Measurements from ENCODE around the gene PRPF18.

Gene PRPF18

GRCh38 chr10:13621931-13622330 lies 35.2 kb downstream of the PRPF18 start:
- Mint-ChIP-seq H3K9me3 (no peaks in the 10 kb centered on the region), H3K36me3 (ENCODE audit: low read depth) (peaks cover 15% of the 10 kb centered on the region), H3K4me3 (no peak overlapping the region), H3K4me1 (no peaks in the 10 kb centered on the region), H3K27ac (no peak overlapping the region), H3K27me3 (no peaks in the 10 kb centered on the region)
- DNase-seq (no peak), ATAC-seq (no peak)

DNA sequence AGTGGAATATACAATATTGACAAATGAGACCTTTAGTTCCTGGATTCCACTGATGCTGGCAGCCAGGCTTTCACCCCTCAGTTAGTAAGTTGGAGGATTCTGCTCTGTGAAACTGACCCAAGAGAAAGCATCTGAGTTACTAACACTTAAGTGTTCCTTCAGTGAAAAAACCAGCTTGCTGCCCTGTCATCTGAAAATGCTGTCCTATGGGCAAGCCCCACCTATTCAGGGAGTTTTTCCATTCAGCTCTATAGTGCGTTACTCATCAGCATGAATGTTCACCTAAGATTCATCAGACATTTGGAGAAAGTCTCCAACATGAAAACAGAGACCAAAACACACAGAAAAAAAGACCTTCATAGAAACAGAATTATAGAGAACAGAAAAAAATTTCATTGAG lies 37.9 kb downstream of the PRPF18 start:
- Mint-ChIP-seq H3K27me3 (no peaks in the 10 kb centered on the region), H3K27ac (no peak overlapping the region), H3K4me1 (no peaks in the 10 kb centered on the region), H3K36me3 (ENCODE audit: low read depth) (peaks cover 7% of the 10 kb centered on the region), H3K4me3 (no peak overlapping the region), H3K9me3 (no peaks in the 10 kb centered on the region)
- no peak for DNase-seq
- peak; percentile 36 for ATAC-seq

GRCh38 chr10:13627459-13628310 lies 40.9 kb downstream of the PRPF18 start:
- H3K36me3 Mint-ChIP-seq (ENCODE audit: low read depth) = peaks cover 9% of the 10 kb centered on the region
- DNase-seq (no peak), ATAC-seq (no peak)
- H3K27ac Mint-ChIP-seq = no peak overlapping the region
- no peaks in the 10 kb centered on the region for H3K4me1 Mint-ChIP-seq
- no peaks in the 10 kb centered on the region for H3K9me3 Mint-ChIP-seq
- no peak overlapping the region for H3K4me3 Mint-ChIP-seq
- no peaks in the 10 kb centered on the region for H3K27me3 Mint-ChIP-seq

GRCh38 chr10:13628661-13629060 lies 41.9 kb downstream of the PRPF18 start:
- Mint-ChIP-seq H3K4me1 (no peaks in the 10 kb centered on the region), H3K27ac (no peak overlapping the region), H3K36me3 (ENCODE audit: low read depth) (peaks cover 11% of the 10 kb centered on the region), H3K27me3 (no peaks in the 10 kb centered on the region), H3K9me3 (no peaks in the 10 kb centered on the region), H3K4me3 (no peak overlapping the region)
- DNase-seq (no peak), ATAC-seq (no peak)

DNA sequence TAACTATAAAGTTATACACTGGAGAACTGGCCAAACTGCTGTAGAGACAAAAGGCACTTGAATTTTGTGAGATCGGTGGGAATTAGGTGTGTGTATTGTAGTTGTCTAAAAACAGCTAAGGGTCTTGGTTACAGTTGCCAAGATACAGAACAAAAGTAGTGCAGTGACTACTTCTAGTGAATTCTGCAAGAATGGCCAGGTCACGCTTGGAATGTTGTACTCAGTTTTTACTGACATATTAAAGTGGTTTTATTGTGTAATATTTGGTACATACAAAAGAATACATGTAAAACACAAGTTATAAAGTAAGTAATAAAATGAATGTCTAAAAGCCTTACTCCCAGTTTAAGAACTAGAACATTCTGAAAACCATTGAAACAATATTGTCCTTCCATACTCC lies 42.4 kb downstream of the PRPF18 start:
- no peak for DNase-seq
- Mint-ChIP-seq H3K27ac (no peak overlapping the region), H3K36me3 (ENCODE audit: low read depth) (peaks cover 11% of the 10 kb centered on the region), H3K4me1 (no peaks in the 10 kb centered on the region), H3K9me3 (no peaks in the 10 kb centered on the region), H3K4me3 (no peak overlapping the region), H3K27me3 (no peaks in the 10 kb centered on the region)
- no peak for ATAC-seq

GRCh38 chr10:13630231-13630630 lies 43.5 kb downstream of the PRPF18 start:
- Mint-ChIP-seq H3K27ac (no peak overlapping the region), H3K27me3 (no peaks in the 10 kb centered on the region), H3K36me3 (ENCODE audit: low read depth) (peaks cover 14% of the 10 kb centered on the region), H3K4me1 (no peaks in the 10 kb centered on the region), H3K9me3 (no peaks in the 10 kb centered on the region), H3K4me3 (no peak overlapping the region)
- no peak for DNase-seq
- no peak for ATAC-seq

DNA sequence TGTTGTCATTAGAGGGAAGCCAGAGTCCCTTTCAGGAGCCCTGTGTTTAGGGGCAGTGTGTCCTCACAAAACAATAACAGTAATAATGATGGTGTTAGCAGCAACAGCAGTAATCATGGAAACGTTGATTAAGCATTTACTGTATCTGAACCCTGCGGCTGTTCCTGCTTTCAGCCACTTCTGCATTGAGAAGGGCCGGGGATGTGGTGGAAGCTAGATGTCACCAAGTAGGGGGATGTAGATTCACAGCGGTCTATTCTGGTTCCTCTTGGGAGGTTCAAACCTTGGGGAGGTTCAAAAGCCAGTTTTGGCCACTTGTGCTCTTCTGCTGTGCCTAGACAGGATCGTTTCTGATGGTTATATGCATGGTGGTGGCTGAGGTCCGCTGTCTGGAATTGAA lies 44.8 kb downstream of the PRPF18 start:
- ATAC-seq (no peak), DNase-seq (no peak)
- Mint-ChIP-seq H3K27ac (no peak overlapping the region), H3K9me3 (no peaks in the 10 kb centered on the region), H3K27me3 (no peaks in the 10 kb centered on the region), H3K36me3 (ENCODE audit: low read depth) (peaks cover 17% of the 10 kb centered on the region), H3K4me1 (no peaks in the 10 kb centered on the region), H3K4me3 (no peak overlapping the region)

DNA sequence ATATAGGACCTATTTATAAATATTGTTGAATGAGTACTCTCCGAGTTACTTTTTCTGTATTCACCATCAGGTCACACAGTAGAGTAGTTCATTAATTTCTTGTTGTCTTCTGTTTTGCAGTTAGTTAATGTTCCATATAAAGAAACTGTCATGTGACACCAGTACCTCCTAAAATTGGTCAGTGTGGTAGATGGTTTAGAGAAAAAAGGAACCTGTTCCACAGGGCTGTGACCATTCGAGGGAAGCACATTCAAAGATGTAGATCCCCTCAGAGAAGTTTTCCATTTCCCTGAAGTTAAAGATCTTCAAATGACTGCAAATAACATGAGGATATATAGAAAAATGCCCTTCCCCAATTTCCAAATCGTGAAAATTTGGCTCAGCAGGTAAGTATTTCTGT lies 45.7 kb downstream of the PRPF18 start:
- Mint-ChIP-seq H3K27me3 (no peaks in the 10 kb centered on the region), H3K4me1 (no peaks in the 10 kb centered on the region), H3K27ac (no peak overlapping the region), H3K4me3 (no peak overlapping the region), H3K36me3 (ENCODE audit: low read depth) (peaks cover 17% of the 10 kb centered on the region), H3K9me3 (no peaks in the 10 kb centered on the region)
- no peak for DNase-seq
- no peak for ATAC-seq

DNA sequence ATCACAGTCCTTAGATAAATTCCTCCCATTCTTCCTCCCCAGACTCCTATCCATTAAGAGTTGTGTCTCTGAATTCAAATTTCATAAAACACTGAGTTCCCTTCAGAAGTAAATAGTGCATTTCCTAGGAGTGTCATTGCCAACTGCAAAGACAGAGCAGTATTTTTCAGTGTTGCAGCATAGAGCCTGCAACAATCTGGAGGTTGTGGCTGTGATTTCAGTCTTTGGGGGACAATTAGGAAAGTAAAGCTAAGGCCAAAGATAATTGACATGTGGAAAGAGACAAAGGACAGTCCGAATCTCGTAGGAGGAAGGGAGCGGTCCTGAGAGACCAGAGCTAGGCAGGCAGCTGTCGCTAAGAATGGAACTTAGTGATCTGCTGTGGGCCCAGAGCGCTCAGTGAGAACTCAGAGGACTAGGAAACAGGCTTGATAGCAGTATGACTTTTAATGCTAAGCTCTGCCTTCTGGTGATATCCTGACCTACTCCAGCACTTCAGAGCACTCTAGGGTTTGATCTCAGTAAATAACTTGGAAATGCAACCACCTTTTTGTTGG lies 46.2 kb downstream of the PRPF18 start:
- no peak for DNase-seq
- Mint-ChIP-seq H3K27me3 (no peaks in the 10 kb centered on the region), H3K4me1 (no peaks in the 10 kb centered on the region), H3K36me3 (ENCODE audit: low read depth) (peaks cover 19% of the 10 kb centered on the region), H3K4me3 (no peak overlapping the region), H3K9me3 (no peaks in the 10 kb centered on the region), H3K27ac (no peak overlapping the region)
- no peak for ATAC-seq

DNA sequence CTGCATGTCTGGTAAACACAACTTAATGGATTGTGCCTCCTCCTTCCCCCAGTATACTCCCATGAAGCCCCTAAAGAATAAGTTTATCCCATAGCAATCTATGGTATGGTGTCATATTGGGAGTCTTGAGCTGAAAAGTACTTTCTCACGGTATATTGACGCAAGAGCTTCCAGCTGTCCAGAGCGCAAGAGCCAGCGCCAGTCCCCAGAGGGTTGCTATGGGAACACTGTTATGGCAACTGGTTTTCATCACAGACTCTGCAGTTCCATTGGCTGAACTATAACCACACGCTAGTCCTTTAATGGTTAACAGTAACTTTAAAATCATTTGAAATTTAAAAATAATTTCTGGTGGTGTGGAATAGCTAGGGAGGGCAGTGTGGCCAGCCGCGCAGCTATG lies 46.9 kb downstream of the PRPF18 start:
- Mint-ChIP-seq H3K27ac (no peak overlapping the region), H3K36me3 (ENCODE audit: low read depth) (peaks cover 24% of the 10 kb centered on the region), H3K9me3 (no peaks in the 10 kb centered on the region), H3K4me1 (no peaks in the 10 kb centered on the region), H3K27me3 (no peaks in the 10 kb centered on the region), H3K4me3 (no peak overlapping the region)
- DNase-seq = no peak
- ATAC-seq = no peak

DNA sequence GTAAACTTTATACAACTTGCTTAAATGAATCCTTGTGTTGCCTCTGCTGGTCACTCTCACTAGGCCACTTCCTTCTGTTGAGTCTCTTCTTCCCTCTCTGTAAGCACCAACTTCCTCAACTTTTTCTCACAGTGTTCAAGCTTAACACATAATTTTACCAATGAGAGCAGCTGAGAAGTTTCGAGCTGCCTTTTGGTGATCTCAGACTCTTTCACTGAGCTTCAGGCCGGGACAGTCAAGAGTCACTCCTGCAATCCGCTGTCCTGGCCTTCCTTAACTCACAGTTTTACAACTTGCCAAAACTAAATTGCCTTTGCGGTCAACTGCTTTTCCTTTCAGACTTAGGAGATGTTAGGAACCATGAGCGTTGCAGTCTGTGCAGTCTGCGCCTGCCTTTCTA lies 47.4 kb downstream of the PRPF18 start:
- ATAC-seq (no peak), DNase-seq (no peak)
- Mint-ChIP-seq H3K27ac (no peak overlapping the region), H3K27me3 (no peaks in the 10 kb centered on the region), H3K4me1 (no peaks in the 10 kb centered on the region), H3K9me3 (no peaks in the 10 kb centered on the region), H3K36me3 (ENCODE audit: low read depth) (peaks cover 25% of the 10 kb centered on the region), H3K4me3 (no peak overlapping the region)

DNA sequence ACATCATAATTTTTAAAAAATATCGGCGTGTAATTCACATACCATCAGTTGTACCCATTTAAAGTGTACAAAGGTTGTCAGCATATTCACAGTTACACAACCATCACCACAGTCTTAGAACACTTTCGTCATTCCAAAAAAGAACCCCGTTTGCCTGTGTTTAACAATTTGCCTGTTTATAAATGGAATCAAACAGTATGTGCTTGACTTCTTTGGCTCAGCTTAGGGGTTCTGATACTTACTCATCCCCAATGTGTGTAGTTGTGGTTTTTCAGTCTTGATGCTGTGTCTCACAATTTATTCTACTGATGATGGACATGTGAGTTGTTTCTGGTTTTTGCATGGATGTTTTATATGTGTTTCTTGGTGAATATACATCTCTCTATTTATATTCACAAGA lies 50.0 kb downstream of the PRPF18 start:
- Mint-ChIP-seq H3K4me3 (no peak overlapping the region), H3K27ac (no peak overlapping the region)

DNA sequence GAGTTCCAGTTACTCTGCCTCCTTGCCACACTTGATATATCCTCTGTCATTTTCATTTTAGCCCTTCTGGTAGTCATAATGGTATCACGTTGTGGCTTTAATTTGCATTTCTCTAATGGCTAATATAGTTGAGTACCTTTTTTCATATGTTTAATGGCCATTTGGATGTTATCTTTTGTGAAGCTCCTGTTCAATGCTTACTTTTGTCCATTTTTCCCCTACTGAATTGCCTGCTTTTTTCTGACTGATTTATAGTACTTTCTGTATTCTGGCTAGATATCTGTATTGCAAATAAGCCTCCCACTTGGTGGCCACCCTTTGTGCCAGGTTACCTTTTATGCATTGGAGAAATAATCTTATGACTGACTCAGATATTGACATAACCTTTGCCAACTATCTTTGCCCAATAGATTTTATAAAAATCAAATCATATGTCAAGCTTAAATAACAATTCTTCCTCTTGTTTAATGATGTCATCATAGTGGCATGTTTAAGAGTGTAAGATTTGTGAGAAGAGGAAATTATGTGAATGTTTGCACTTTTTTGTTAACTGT lies 50.6 kb downstream of the PRPF18 start:
- ATAC-seq (no peak), DNase-seq (no peak)
- Mint-ChIP-seq H3K27me3 (no peaks in the 10 kb centered on the region), H3K4me1 (no peaks in the 10 kb centered on the region), H3K9me3 (peaks cover 24% of the 10 kb centered on the region), H3K36me3 (ENCODE audit: low read depth) (peaks cover 50% of the 10 kb centered on the region), H3K27ac (no peak overlapping the region), H3K4me3 (no peak overlapping the region)

More for the DNA sequence above, 50.0 kb downstream of the PRPF18 start:
- no peaks in the 10 kb centered on the region for H3K4me1 Mint-ChIP-seq
- DNase-seq (no peak), ATAC-seq (no peak)
- H3K9me3 Mint-ChIP-seq = peaks cover 18% of the 10 kb centered on the region
- peaks cover 44% of the 10 kb centered on the region for H3K36me3 Mint-ChIP-seq (ENCODE audit: low read depth)
- no peaks in the 10 kb centered on the region for H3K27me3 Mint-ChIP-seq

GRCh38 chr10:13637894-13638293 lies 51.1 kb downstream of the PRPF18 start:
- DNase-seq (no peak), ATAC-seq (no peak)
- no peaks in the 10 kb centered on the region for H3K27me3 Mint-ChIP-seq

GRCh38 chr10:13642293-13642692 lies 55.5 kb downstream of the PRPF18 start:
- no peaks in the 10 kb centered on the region for H3K27me3 Mint-ChIP-seq
- H3K4me3 Mint-ChIP-seq = no peak overlapping the region
- H3K9me3 Mint-ChIP-seq = peaks cover 28% of the 10 kb centered on the region
- no peak for ATAC-seq
- no peak for DNase-seq
- peaks cover 63% of the 10 kb centered on the region for H3K36me3 Mint-ChIP-seq (ENCODE audit: low read depth)
- H3K27ac Mint-ChIP-seq = no peak overlapping the region
- H3K4me1 Mint-ChIP-seq = no peaks in the 10 kb centered on the region

More at GRCh38 chr10:13637894-13638293, 51.1 kb downstream of the PRPF18 start:
- no peaks in the 10 kb centered on the region for H3K4me1 Mint-ChIP-seq
- peaks cover 54% of the 10 kb centered on the region for H3K36me3 Mint-ChIP-seq (ENCODE audit: low read depth)
- peaks cover 28% of the 10 kb centered on the region for H3K9me3 Mint-ChIP-seq
- H3K4me3 Mint-ChIP-seq = no peak overlapping the region
- H3K27ac Mint-ChIP-seq = no peak overlapping the region
